ENCODE results near the gene SLC36A1.

The SLC36A1 gene

DNA sequence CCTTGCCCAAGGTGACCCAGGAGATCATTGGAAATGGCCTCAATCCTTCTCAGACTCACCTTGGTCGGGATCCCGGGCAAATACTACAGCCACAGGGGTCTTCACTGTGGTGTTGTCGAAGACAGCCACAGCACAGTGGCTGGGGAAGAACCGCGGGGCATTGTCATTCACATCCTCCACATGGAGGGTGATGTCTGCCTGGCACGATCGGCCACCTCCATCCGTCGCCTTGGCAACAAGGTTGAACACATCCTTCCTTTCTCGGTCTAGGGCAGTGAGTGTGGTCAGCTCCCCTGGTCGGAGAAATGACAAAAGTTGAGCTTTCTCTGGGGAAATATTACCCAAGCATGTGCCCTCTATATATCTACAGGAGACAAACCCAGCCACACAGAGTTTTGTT lies 86.9 kb downstream of the SLC36A1 start:
- no peak for DNase-seq (ENCODE audit: low spot score)
- in situ Hi-C loops (cut with MboI; ENCODE audit: low pct_unique_long_range_greater_than_20kb, low sequenced_read_pairs, unreplicated experiment) = no loop called here
- TF ChIP-seq, protein P1, sequence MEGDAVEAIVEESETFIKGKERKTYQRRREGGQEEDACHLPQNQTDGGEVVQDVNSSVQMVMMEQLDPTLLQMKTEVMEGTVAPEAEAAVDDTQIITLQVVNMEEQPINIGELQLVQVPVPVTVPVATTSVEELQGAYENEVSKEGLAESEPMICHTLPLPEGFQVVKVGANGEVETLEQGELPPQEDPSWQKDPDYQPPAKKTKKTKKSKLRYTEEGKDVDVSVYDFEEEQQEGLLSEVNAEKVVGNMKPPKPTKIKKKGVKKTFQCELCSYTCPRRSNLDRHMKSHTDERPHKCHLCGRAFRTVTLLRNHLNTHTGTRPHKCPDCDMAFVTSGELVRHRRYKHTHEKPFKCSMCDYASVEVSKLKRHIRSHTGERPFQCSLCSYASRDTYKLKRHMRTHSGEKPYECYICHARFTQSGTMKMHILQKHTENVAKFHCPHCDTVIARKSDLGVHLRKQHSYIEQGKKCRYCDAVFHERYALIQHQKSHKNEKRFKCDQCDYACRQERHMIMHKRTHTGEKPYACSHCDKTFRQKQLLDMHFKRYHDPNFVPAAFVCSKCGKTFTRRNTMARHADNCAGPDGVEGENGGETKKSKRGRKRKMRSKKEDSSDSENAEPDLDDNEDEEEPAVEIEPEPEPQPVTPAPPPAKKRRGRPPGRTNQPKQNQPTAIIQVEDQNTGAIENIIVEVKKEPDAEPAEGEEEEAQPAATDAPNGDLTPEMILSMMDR (IDR thresholded peaks at IDR 0.05; ENCODE audit: extremely low read depth, insufficient read depth, missing control alignments) = no peak

DNA sequence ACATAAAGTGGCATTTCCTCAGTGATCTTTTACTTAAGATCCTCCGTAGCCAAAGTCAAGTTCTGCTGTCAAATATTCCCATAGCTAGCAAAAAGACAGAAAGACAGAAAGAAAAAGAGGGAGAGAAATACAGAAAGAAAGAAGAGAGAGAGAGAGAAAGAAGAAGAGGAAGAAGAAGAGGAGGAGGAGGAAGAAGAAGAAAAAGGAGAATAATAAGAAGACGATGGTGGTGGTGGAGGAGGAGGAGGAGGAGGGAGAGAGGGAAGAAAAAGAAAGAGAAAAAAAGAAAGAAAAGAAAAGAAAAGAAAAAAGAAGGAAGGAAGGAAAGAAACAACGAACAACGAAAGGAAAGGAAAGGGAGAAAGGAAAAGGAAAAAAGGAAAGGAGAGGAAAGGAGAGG lies 89.6 kb downstream of the SLC36A1 start:
- DNase-seq (ENCODE audit: low spot score) = no peak
- in situ Hi-C loops (cut with MboI; ENCODE audit: low pct_unique_long_range_greater_than_20kb, low sequenced_read_pairs, unreplicated experiment) = no loop called here
- TF ChIP-seq, protein P1 (IDR thresholded peaks at IDR 0.05; ENCODE audit: extremely low read depth, insufficient read depth, missing control alignments) = no peak

DNA sequence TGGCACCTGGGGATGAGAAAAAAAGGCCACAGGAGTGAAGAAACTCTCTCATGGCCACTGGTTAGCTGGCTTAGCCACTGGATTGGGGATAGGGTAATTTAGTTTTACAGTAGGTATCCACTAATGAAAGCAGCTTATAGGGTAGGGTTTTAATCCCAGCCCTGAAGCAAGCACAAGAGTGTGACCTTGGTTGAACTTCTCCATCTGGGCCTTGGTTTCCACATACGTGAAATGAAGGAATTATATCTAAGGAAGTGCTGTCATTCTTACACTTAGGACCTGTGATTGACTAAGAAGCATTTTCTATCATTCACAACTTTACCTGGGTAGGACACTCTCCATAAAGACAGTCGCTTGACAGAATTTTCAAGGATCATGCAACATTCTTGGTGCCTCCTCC lies 94.2 kb downstream of the SLC36A1 start:
- no peak for DNase-seq (ENCODE audit: low spot score)
- in situ Hi-C loops (cut with MboI; ENCODE audit: low pct_unique_long_range_greater_than_20kb, low sequenced_read_pairs, unreplicated experiment) = no loop called here
- TF ChIP-seq, protein P1 (IDR thresholded peaks at IDR 0.05; ENCODE audit: extremely low read depth, insufficient read depth, missing control alignments) = no peak

All from GM13977 (cell line).